Measurements from ENCODE around the gene MAP2K6. TPM values are rescaled to one million over a fixed set of nuclear protein-coding genes. Genes with fewer than 3 reads are reported as not detected.

Gene MAP2K6
- total RNA-seq, 1 experiment from 2014 or later: 17.7 TPM

DNA sequence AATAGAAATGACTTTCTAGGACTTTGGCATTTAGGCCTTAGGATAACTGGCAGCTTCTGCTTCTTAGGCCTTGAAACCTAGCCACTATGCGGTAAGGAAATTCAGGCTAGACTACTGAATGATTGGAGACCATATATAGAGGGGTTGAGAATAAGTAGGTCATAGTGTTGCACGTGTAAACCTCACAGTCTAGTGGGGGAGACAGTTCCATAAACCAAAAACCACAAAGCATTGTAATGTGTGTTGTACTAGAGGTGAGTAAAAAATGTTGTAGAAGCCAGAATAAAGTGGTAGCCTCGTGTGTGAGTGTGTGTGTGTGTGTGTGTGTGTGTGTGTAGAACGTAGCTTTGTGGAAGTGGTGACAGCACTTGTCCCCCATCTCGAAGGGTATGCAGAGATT is 188.5 kb downstream of the MAP2K6 start:
- Histone ChIP-seq H2BK15ac (ENCODE audit: low read depth, low read length) (no peak overlapping the region), H3K9ac (ENCODE audit: extremely low read depth, insufficient read length, low read length) (no peak overlapping the region), H3K56ac (ENCODE audit: insufficient read length, low read depth, low read length) (no peak overlapping the region), H4K20me1 (ENCODE audit: control insufficient read depth, insufficient read depth, insufficient read length) (no peaks in the 10 kb centered on the region), H3K4ac (ENCODE audit: low read depth, low read length) (no peak overlapping the region), H2AK5ac (ENCODE audit: insufficient read length, low read length) (no peak overlapping the region), H3K9me3 (ENCODE audit: control insufficient read depth, low read depth, low read length) (no peaks in the 10 kb centered on the region), H4K91ac (ENCODE audit: insufficient read length, low read depth, low read length) (no peak overlapping the region), H4K8ac (replicated peaks; ENCODE audit: insufficient read length, low read depth, low read length) (no peak overlapping the region), H3K27ac (ENCODE audit: insufficient read length, low read depth, low read length) (no peak overlapping the region), H2BK120ac (ENCODE audit: low read depth, low read length, poor library complexity, severe bottlenecking) (no peak overlapping the region), H3K79me2 (ENCODE audit: insufficient read depth, low read length) (no peaks in the 10 kb centered on the region), H2BK20ac (ENCODE audit: low read depth, low read length, poor library complexity, severe bottlenecking) (no peak overlapping the region), H3K18ac (ENCODE audit: insufficient read length, low read depth, low read length) (no peak overlapping the region), H3K14ac (ENCODE audit: insufficient read depth, low read length) (no peak overlapping the region), H2BK12ac (ENCODE audit: insufficient read length, low read depth, low read length) (no peak overlapping the region), H2BK5ac (ENCODE audit: insufficient read length, low read length) (no peak overlapping the region), H4K5ac (ENCODE audit: insufficient read length, low read depth, low read length) (no peak overlapping the region), H3K23me2 (ENCODE audit: insufficient read length, low read depth, low read length, poor library complexity, severe bottlenecking) (no peaks in the 10 kb centered on the region), H2AFZ (ENCODE audit: low read length) (no peak overlapping the region), H3T11ph (ENCODE audit: low read length) (no peak overlapping the region), H3K4me1 (ENCODE audit: insufficient read depth, low read length) (no peaks in the 10 kb centered on the region), H3K4me2 (ENCODE audit: insufficient read depth, insufficient read length, low read length) (no peak overlapping the region), H3K23ac (ENCODE audit: insufficient read length, low read depth, low read length) (no peak overlapping the region), H3K27me3 (ENCODE audit: insufficient read depth, low read length) (no peaks in the 10 kb centered on the region), H3K79me1 (ENCODE audit: insufficient read depth, low read depth, low read length, poor library complexity, severe bottlenecking) (no peaks in the 10 kb centered on the region)
- no peak overlapping the region for H3K27ac Mint-ChIP-seq
- no peaks in the 10 kb centered on the region for H3K27me3 Mint-ChIP-seq (ENCODE audit: low read depth)
- DNase-seq: no peak
- no peak overlapping the region for H3K4me3 Mint-ChIP-seq
- H3K4me1 Mint-ChIP-seq: peaks cover 11 to 12% of the 10 kb centered on the region in 2 experiments
- TF ChIP-seq, protein P1, sequence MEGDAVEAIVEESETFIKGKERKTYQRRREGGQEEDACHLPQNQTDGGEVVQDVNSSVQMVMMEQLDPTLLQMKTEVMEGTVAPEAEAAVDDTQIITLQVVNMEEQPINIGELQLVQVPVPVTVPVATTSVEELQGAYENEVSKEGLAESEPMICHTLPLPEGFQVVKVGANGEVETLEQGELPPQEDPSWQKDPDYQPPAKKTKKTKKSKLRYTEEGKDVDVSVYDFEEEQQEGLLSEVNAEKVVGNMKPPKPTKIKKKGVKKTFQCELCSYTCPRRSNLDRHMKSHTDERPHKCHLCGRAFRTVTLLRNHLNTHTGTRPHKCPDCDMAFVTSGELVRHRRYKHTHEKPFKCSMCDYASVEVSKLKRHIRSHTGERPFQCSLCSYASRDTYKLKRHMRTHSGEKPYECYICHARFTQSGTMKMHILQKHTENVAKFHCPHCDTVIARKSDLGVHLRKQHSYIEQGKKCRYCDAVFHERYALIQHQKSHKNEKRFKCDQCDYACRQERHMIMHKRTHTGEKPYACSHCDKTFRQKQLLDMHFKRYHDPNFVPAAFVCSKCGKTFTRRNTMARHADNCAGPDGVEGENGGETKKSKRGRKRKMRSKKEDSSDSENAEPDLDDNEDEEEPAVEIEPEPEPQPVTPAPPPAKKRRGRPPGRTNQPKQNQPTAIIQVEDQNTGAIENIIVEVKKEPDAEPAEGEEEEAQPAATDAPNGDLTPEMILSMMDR (conservative IDR thresholded peaks at IDR 0.05): no peak
- no peaks in the 10 kb centered on the region for H3K36me3 Mint-ChIP-seq (ENCODE audit: insufficient read depth in 1 of 3, low read depth in 3 of 3)
- no peaks in the 10 kb centered on the region for H3K9me3 Mint-ChIP-seq
- no CpG with 5 or more reads among the region's 5 CpGs for WGBS (ENCODE audit: extremely low coverage, insufficient read length, low lambda C conversion rate)

Other genes with a start within 250 kb of the MAP2K6 start
- not detected in 2 replicates for gene ABCA10, start 185.9 kb upstream of the MAP2K6 start, total RNA-seq (2021)
- 4.0 and 4.5 TPM in 2 replicates for gene ABCA5, start 87.6 kb upstream of the MAP2K6 start, total RNA-seq (2021)